ENCODE data around the gene RARA.

The RARA gene

DNA sequence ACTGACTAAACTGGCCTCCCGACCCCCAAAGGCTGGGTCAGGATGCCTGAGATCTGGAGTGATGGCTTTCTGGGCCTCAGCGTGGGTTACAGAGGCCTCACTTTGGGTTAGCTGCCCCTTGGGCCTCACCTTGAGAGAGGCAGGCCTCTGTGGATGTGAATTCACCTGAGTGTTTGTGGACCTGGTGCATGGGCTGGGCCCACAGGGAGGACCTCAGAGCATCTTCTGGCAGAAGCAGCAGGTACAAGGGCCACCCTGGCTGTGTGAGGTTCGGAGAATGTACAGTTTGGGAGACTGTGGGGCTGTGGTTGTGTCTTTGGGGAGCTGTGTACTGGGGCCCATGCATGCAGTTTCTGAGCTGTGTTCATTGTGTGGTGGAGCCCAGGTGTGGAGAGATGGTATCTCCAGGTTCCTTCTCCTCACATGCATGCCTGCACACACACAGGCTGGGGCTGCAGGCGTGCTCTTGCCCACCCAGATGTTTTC, 18.3 kb downstream of the RARA start:
- DNase-seq: no peak

DNA sequence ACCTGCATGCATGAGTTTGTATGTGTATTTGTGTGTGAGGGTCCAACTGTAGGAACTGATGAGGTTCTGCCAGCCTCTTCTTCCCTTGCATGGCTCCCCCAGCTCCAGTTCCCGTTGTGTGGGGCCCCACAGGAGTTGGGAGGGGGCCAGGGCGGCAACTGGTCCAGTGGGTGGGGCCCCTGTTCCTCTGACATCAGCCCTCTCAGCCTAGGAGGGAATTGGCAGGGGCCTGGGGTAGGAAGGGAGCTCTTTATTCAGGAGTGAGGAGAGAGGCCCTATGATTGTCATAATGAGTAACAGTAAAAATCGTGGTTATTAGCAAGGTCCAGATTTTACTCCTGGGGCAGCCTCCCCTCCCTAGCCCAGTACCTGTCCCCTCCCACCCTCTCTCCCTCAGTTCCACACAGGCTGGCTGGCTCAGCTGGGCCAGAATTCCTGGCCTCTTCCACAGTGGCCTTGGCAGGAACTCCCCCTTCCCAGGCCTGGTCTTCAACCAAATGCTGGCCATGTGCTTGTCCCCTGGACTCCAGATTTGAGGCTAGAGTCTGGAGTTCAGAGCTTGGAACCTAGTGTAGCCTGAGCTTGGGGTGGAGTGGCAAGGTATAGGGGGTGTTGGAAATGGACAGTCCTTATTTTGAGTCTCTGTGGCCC, 18.9 kb downstream of the RARA start:
- no peak for DNase-seq

DNA sequence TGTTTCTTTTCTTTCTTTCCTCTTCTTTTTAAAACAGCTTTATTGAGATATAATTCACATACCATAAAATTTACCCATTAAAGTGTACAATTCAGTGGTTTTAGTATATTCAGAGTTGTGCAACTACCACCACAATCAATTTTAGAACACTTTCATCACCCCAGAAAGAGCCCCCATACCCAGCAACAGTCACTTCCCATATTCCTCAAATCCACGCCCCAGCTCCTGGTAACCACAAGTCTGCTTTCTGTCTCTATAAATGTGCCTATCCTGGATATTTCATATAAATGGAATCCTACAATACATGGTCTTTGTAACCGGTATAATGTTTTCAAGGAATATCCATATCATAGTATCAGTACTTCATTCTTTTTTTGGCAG, 19.4 kb downstream of the RARA start:
- DNase-seq: no peak

DNA sequence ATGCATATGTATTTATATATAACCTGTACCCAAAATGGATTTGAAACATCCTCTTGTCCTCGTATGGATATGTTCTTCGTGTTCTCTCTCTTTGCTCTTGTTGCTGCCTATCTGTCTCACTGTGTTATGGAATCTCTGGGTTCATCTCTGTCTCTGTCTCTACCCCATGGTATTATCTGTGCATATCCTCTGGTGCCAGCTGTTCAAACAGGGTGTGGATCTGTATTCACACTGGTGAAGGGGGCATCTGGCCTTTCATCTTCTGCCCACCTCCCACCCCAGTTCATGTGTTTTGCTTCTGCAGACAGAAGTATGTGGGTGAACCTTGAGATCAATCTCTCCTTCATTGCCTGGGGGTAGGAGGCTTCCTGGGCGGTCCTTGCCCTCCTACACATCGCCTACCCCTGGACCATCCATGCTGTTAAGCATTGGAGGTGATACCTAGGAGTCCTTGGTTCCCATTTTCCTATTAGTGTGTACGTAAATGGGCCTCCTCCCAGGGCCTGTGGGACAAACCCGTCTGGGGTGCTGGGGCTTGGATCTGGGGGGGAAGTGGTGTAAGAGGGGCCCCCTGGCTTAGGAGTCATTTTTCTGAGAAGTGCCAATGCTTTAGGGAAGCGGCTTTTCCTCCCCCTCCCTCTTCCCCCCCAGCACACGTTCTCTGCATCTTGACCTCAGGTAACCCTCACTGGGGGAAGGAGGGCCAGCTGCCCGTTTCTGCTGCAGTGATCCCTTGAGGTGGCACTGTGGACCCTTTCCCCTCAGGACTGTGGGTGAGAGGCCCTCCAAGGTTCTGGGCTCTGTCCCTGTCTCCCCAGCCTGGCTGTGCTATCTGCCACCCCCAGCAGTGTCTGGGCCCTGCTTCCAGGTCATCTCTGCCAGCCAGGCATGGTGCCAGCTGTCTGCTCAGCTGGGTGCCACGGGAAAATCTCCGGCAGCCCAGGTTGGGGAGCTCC, 21.1 kb downstream of the RARA start:
- DNase-seq: peak in 2 of 56 donors; percentile 24 to 31

DNA sequence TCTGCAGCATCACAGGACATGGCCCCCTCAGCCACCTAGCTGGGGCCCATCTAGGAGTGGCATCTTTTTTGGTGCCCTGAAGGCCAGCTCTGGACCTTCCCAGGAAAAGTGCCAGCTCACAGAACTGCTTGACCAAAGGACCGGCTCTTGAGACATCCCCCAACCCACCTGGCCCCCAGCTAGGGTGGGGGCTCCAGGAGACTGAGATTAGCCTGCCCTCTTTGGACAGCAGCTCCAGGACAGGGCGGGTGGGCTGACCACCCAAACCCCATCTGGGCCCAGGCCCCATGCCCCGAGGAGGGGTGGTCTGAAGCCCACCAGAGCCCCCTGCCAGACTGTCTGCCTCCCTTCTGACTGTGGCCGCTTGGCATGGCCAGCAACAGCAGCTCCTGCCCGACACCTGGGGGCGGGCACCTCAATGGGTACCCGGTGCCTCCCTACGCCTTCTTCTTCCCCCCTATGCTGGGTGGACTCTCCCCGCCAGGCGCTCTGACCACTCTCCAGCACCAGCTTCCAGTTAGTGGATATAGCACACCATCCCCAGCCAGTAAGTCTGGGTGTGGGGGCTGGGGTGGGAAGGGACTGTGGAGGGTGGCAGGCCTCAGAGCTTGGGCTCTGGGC, 22.0 kb downstream of the RARA start:
- DNase-seq: no peak

DNA sequence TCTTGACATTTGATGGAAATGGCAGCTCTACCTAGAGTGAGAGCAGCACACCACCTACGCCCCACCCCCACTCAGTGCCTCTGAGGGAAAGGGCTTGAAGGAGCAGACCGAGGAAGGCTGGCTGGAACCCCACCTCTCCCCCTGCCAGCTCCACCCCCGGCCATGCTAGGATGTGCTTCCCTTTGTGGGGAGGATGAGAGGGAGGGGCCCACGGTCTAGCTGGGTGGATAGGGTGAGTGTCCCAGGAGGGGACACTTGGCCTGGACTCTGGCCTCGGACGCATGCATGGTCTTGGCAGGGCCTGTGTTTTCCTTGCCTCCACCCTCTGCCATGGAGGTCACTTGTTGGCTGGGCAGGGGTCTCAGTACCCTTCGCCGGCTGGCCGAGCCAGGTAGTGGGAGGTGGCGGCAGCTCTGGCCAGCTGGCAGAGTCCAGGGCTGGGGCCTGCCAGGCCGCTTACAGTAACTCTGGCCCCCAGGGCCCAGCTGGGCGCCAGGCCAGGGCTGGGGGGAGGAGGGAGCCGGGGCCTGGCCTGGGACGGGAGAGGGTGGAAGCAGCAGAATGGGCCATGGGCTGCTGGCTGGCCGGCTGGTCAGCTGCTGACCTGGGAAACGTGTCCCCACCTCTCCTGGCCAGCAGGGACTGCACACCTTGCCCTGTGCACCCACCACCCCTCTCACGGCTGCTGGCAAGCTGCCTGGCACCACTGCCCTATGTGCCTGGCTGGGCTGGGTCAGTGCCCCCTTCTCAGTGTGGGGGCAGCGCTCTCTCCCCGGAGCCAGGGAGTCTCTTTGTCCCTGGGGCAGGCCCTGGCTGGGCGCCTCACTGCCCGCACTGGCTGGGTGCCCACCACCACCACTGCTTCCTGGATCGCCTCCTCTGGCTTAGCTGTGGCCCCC, 23.0 kb downstream of the RARA start:
- DNase-seq: peak in 46 of 56 donors; percentile 26 to 96 (median 71)

DNA sequence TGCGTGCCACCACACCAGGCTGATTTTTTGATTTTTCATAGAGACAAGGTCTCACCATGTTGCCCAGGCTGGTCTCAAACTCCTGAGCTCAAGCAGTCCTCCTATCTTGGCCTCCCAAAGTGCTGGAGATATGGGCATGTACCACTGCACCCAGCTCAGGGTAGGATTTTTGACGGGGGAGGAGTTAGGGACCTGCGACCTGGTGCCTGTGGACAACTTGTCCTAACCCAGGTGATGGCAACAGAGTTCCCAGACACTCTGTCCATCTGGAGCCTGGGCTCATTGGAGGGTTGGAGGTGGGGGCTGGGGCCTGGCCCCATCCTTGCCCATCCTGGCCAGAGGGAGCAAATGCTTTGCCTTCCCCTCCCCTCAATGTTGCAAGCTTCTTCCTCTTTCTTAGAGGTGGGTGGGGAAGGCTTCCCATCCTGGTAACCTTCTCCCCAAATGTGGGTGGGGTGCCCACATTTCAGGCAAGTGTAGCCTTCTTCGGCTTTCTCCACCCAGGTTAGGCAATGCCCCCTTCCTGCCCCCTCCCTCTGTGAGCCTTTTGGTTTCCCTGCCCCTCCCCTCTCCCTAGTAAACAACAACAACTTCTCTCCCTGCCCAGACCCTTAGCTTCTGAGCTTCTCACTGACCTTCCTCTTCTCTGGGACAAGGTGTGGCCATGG, 24.9 kb downstream of the RARA start:
- DNase-seq: no peak

DNA sequence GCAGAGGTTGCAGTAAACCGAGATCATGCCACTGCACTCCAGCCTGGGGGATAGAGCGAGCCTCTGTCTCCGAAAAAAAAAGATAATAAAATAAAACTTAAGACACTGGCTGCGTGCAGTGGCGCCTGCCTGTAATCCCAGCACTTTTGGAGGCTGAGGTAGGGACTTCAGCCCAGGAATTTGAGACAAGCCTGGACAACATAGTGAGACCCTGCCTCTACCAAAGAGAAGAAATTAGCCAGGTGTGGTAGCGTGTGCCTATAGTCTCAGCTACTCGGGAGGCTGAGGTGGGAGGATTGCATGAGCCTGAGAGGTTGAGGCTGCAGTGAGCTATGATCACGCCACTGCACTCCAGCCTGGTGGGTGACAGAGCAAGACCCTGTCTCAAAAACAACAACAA, 26.6 kb downstream of the RARA start:
- DNase-seq: no peak

DNA sequence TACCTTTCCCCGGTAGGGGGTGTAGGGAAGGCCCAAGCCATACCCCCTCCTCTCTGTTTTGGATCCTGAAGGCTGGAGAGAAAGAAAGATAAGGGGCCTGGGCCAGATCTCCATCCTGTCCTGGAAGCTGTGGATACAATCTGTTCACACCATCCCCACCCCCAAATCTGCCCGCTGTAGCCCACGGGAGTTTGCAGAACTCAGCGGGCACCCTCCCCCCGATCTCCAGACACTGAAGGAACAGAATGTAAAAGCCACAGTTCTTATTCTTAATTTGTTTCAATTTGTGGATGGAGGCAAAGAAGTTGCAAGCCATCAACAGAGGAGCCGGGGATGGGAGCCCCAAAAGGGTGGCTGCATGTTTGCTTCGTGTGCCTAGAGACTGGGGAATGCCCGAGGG, 28.4 kb downstream of the RARA start:
- no peak for DNase-seq

DNA sequence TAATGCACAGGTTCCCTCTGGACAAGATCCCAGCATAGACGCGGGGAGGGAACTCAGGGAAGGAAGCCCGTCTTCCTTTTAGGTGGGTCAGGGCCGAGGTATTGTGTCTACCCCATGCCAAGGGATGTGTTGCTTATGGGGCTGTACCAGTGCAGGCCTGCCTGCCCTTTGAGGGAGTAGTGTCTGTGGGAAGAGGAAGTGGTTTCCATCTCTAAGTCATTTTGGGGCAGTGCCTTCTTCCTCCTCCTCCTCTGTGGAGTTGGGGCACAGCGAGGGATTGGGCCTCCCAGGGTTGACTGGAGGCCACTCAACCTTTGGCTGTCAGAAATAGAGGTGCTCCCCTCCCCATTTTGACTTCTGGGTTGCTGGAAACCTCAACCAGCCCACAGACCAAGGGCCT, 29.1 kb downstream of the RARA start:
- no peak for DNase-seq

DNA sequence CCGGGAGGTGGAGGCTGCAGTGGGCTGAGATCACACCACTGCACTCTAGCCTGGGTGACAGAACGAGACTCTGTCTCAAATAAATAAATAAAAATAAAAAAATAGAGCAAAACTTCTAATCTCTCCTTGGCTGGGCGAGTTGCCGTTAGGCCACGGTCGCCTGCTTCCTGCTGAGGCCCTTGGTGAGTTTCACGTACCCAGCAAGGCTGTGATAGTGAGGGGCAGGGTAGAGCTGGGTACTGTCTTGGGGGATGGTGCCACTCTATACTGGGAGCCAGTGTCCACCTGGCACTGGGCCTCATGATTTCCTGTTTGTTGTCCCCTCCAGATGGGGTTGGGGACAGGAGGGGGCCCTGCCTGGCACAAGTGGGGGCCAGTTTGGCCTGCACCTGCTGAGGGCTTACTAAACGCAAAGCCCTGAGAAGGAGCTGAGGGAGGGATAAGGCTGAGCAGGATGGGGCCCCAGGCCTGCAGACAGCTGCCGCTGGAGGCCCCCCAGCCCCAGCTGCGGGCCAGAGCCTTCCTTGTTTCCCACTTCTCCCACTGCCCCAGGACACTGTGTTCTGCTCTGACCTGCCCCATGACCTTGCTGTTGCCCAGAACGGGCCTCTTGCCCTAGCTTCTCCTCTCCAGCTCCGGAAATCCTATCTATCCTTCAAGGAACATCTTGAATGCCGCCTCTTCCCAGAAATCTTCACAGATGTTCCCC, 30.1 kb downstream of the RARA start:
- no peak for DNase-seq

DNA sequence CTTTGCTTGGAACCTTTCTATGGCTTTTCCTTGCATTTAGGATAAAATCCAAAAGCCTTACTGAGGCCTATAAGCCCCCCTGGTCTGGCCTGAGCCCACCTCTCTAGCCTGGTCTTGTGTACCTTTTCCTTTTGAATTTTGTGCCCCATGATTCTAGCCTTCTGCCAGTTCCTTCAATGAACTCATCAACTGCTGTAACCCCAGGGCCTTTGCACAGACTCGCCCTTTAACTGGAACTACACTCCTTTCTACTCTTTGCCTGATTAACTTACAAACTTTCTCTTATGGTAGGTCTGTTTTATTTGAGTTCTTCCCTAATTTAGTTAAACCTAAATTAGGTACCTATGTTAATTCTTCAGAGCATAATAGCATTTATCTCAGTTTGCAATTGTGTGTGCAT, 31.3 kb downstream of the RARA start:
- no peak for DNase-seq

DNA sequence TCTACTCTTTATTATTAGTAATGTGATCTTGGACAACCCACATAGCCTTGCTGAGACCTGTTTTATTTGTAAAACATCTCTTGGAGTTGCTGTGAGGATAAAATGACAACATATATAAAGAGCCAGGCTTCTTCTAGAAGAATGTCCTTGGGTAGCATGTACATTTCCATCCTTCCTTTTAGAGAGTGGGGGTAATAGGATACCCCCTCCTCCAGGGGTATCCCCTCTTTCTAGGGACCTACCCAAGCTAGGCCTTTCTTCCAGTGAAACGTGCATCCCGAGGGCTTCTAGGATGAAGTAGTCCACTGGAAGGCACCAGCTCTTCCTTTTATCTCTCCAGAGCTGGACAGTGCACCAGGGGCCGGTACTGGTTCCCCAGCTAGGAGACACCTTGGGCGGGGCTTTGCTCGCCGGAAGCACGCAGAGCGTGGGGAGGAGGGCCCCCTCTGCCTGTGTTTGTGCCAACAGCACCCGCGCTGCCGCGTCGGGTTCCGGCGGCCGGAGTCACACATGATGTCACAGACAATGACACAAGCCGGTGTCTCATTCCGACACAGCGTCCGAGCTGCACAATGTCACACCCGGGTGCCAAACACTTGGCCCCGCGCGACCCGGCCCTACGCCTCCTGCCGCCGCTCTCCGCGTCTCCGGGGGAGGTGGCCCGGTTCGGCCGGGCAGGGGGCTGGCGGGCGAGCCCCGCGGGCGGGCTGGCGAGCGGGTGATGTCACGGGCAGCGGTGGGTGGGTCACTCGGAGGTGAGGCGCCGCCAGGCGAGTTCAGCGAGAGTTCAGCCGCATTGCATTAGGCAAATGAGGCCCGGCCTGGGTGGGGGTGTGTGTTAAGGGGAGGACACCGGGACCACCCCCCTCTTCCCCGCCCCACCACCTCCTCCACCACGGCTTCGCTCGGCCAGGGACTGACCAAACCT, 32.2 kb downstream of the RARA start:
- DNase-seq: peak in 46 of 56 donors; percentile 21 to 94 (median 58)

DNA sequence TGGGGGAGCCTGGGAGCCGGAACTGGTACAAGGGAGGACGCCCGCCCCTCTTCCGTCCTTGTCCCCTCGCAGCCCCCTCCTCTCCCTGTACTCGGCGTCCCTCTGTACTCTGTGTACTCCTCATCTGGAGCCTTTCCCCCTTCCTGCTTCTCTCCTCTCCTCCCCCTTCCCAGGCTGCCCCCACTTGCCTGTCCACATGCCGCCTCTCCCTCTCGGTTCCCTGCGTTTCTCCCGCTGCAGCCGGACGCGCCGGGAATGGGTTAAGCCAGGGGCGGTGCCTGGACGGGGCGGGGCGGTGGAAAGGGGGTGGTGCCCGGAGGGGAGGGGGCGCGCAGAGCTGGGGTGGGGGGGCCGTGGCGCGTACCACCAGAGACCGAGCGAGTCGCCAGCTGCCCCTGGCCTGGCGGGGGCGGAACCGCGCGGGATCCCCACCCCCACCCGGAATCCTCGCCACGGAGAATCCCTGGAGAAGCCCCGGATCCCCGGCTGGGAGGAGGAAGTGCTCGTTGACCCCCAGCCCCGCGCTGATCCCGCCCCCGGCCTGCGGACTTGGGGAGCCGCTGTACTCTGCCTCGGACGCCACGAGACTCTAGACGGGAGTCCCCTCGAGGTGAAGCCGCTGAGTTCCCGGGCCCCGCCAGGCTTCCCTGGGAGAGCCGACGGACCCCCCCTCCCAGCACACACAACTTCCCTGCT, 33.0 kb downstream of the RARA start:
- peak in 43 of 56 donors; percentile 12 to 85 (median 46) for DNase-seq

DNA sequence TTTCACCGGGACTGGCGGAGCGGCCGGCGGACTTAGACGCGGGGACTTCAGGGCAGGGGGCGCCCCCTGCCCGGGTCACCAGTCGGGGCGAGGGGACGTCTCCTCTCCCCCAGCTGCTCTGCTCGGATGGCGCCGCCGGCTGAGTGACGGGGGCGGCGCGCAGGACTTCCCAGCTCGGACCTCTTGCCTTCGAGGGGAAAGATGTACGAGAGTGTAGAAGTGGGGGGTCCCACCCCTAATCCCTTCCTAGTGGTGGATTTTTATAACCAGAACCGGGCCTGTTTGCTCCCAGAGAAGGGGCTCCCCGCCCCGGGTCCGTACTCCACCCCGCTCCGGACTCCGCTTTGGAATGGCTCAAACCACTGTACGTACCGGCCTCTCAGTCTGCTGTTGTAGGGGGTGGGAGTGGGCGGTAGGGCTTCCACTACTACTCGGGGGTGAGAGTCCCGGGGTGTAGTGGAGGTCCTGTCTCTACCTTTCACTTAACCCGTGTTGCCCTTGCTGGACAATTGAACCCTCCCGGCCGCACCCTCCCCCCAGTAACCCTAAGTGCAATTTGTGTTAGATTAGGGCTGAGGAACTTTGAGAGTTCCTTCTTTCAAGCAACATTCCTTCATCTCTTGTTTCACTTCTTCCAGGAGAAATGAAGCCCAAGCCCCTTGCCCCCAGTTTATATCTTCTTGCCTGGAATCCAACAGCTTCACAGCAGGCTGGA, 33.7 kb downstream of the RARA start:
- DNase-seq: no peak

DNA sequence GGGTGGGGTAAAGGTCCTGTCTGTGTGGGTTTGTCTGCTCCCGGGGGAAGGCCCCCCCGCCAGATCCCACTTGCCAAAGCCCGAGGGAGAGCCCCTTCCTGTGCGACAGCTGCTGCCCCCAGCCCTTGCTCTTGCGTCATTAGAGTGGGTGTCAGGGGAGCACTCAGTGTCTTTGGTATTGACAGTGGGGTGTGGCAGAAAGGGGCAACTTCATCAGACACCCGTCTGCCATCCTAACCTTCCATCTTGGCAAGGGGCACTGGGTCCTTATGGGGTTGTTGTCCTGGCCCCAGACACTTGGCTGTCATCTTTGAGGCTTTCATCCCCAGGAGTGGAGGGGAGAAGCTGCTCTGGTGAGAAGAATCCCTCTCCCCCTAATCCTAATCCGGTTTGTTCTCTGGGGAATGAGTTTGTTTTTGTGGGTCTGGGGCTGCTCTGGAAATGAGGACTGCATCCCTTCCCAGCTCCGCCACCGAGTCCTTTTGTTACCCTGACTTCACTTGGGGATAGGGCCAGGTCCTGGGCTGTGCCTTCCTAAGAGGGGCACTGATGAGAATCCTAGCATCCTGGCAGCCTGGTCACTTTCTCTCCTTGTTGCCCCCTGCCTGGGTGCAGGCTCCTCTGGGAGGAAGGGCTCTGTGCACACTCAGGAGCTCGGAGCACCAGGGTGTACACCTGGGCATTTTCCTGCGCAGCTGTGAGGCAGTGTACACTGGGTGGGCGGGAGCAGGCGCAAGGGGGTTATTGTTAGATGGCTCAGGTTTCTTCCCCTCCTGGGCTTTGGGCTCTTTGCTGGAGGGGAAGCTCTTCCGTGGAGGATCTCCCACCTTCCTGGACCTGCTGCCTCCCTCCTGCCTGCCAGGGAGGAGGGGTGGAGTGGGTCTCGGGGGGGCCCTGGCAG, 34.5 kb downstream of the RARA start:
- peak in 1 of 56 donors; percentile 29 for DNase-seq
